ENCODE measurements around the gene RFX5. TPM values are rescaled to one million over a fixed set of nuclear protein-coding genes. Genes with fewer than 3 reads are reported as not detected.

Gene RFX5
- total RNA-seq, 1 experiment from 2014 or later, result 52.7 TPM

DNA sequence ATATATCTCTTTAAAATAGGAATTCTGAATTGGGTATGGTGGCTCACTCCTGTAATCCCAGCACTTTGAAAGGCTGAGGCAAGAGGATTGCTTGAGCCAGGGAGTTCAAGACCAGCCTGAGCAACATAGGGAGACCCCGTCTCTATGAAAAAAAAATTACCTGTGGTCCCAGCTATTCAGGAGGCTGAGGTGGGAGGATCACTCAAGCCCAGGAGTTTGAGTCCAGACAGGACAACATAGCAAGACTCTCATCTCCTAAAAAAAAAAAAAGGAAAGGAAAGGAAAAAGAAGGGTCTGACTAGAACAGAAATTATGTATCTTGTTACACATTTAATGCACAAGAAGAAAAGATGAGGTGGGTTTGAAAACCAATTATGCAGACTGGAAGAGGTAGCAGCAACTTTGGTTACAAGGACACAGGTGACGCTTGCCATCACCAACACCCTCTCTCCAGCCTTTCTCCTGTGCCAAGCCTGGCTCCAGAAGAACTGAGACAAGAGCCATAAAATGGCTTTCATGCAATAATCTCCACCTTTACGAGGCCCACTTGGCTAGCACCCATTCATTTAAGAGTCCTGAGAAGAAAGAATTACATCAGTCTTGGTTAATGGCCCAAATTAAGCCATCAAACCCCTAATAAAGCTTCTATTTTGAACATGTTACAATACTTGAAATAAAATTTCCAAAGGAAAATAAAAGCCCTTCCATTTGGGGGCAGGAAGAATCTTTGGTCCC, 30.3 kb upstream of the RFX5 start:
- ChIA-PET POLR2A (no interaction called here), RAD21 (ENCODE audit: low non-redundant PET in 1 of 2, low total read pairs in 2 of 2, uncharacterized antibody in 2 of 2, unreplicated experiment in 2 of 2) (no interaction called here), CTCF (no interaction called here)
- intact Hi-C loops (cut with micrococcal nuclease), result no loop called here
- Histone ChIP-seq H2AFZ (ENCODE audit: low read depth, low read length, poor library complexity, severe bottlenecking) (no peak overlapping the region), H3K4me2 (ENCODE audit: low read length) (no peak overlapping the region), H3K36me3 (ENCODE audit: control insufficient read depth in 1 of 2, insufficient read depth in 2 of 2, low read length in 2 of 2) (no peaks in the 10 kb centered on the region), H3K4me3 (replicated peaks in 1 of 2; ENCODE audit: low read depth in 1 of 2, low read length in 2 of 2) (no peak overlapping the region), H3K4me1 (ENCODE audit: control insufficient read depth in 1 of 2, insufficient read depth in 2 of 2, low read length in 2 of 2) (no peaks in the 10 kb centered on the region), H3K9me3 (ENCODE audit: control insufficient read depth in 1 of 2, insufficient read depth in 1 of 2, low read depth in 1 of 2, low read length in 2 of 2) (no peaks in the 10 kb centered on the region), H3K27me3 (ENCODE audit: insufficient read depth, low read length) (no peaks in the 10 kb centered on the region), H4K20me1 (ENCODE audit: insufficient read depth) (no peaks in the 10 kb centered on the region), H3K79me2 (ENCODE audit: insufficient read depth, low read length) (no peaks in the 10 kb centered on the region), H3K9ac (ENCODE audit: low read length) (no peak overlapping the region), H3K9me2 (ENCODE audit: insufficient read depth) (no peaks in the 10 kb centered on the region), H3K27ac (ENCODE audit: low read depth, low read length) (no peak overlapping the region)
- TF ChIP-seq, protein P1, sequence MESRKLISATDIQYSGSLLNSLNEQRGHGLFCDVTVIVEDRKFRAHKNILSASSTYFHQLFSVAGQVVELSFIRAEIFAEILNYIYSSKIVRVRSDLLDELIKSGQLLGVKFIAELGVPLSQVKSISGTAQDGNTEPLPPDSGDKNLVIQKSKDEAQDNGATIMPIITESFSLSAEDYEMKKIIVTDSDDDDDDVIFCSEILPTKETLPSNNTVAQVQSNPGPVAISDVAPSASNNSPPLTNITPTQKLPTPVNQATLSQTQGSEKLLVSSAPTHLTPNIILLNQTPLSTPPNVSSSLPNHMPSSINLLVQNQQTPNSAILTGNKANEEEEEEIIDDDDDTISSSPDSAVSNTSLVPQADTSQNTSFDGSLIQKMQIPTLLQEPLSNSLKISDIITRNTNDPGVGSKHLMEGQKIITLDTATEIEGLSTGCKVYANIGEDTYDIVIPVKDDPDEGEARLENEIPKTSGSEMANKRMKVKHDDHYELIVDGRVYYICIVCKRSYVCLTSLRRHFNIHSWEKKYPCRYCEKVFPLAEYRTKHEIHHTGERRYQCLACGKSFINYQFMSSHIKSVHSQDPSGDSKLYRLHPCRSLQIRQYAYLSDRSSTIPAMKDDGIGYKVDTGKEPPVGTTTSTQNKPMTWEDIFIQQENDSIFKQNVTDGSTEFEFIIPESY (IDR thresholded peaks at IDR 0.05; ENCODE audit: extremely low read depth, insufficient replicate concordance, low read length), result no peak
- TF ChIP-seq ATF3 (IDR thresholded peaks at IDR 0.05) (no peak), EGR1 (IDR thresholded peaks at IDR 0.05; ENCODE audit: low read depth) (no peak), POLR2A (IDR thresholded peaks at IDR 0.05; ENCODE audit: borderline replicate concordance, extremely low read depth, insufficient read depth, insufficient read length) (no peak), SIN3A (IDR thresholded peaks at IDR 0.05; ENCODE audit: low read depth) (no peak), SRF (IDR thresholded peaks at IDR 0.05; ENCODE audit: low read depth) (no peak), CEBPB (IDR thresholded peaks at IDR 0.05; ENCODE audit: low read depth) (no peak), TCF7L2 (IDR thresholded peaks at IDR 0.05; ENCODE audit: borderline replicate concordance, extremely low read depth, insufficient read depth, insufficient read length) (no peak), POLR2AphosphoS5 (IDR thresholded peaks at IDR 0.05; ENCODE audit: low read depth, low read length) (no peak), ZNF274 (IDR thresholded peaks at IDR 0.05; ENCODE audit: low read depth, low read length) (no peak), EZH2 (IDR thresholded peaks at IDR 0.05) (no peak), MAX (IDR thresholded peaks at IDR 0.05) (no peak), ZFX (IDR thresholded peaks at IDR 0.05) (no peak), SP1 (IDR thresholded peaks at IDR 0.05; ENCODE audit: low read depth) (no peak)
- TF ChIP-seq, protein P2, sequence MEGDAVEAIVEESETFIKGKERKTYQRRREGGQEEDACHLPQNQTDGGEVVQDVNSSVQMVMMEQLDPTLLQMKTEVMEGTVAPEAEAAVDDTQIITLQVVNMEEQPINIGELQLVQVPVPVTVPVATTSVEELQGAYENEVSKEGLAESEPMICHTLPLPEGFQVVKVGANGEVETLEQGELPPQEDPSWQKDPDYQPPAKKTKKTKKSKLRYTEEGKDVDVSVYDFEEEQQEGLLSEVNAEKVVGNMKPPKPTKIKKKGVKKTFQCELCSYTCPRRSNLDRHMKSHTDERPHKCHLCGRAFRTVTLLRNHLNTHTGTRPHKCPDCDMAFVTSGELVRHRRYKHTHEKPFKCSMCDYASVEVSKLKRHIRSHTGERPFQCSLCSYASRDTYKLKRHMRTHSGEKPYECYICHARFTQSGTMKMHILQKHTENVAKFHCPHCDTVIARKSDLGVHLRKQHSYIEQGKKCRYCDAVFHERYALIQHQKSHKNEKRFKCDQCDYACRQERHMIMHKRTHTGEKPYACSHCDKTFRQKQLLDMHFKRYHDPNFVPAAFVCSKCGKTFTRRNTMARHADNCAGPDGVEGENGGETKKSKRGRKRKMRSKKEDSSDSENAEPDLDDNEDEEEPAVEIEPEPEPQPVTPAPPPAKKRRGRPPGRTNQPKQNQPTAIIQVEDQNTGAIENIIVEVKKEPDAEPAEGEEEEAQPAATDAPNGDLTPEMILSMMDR (IDR thresholded peaks at IDR 0.05 in 2 of 3, conservative IDR thresholded peaks at IDR 0.05 in 1 of 3; ENCODE audit: borderline replicate concordance in 1 of 3, insufficient read depth in 1 of 3, low read depth in 2 of 3, low read length in 2 of 3), result no peak
- BruUV-seq (replicated peaks), result no TSS peak
- no peak for ATAC-seq
- no peak for DNase-seq (ENCODE audit: low read depth, low spot score)

All from HCT116 (cell line).